SU-DHL-6 (cell line): ENCODE data around the gene UBE2D1.

ENCODE experiments used
- EZH2phosphoT487 ChIP-seq: fragments of 200-600 bp; sonication (generic), shearing (Covaris generic); conservative IDR thresholded peaks from 2 replicates; pipeline ENCODE4 v1.6.1; 2018; ENCODE audit warnings: mild to moderate bottlenecking, antibody characterized with exemption, low read length, moderate library complexity, mixed read lengths
- TF ChIP-seq, protein P1 (sequence below): fragments of 200-600 bp; sonication (generic); IDR thresholded peaks from one replicate; pipeline ENCODE4 v1.5.1; 2017; ENCODE audit warnings: antibody characterized with exemption, mild to moderate bottlenecking, low read length, moderate library complexity; ENCODE audit not compliant: insufficient read depth, poor library complexity, severe bottlenecking

DNA sequence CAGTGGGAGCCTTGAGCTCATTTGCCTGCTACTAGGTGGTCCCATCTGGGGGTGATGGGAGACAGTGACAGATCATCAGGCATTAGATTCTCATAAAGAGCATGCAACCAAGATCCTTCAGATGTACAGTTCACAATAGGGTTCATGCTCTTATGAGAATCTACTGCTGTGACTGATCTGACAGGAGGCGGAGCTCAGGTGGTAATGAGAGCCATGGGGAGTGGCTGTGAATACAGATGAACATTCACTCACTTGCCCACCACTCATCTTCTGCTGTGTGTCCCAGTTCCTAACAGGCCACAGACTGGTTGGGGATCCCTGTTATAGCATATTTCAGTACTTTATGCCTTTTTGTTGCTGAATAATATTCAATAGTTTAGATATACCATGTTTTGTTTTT, 6.6 kb upstream of the UBE2D1 start:
- no peak for TF ChIP-seq EZH2phosphoT487
- TF ChIP-seq, protein P1, sequence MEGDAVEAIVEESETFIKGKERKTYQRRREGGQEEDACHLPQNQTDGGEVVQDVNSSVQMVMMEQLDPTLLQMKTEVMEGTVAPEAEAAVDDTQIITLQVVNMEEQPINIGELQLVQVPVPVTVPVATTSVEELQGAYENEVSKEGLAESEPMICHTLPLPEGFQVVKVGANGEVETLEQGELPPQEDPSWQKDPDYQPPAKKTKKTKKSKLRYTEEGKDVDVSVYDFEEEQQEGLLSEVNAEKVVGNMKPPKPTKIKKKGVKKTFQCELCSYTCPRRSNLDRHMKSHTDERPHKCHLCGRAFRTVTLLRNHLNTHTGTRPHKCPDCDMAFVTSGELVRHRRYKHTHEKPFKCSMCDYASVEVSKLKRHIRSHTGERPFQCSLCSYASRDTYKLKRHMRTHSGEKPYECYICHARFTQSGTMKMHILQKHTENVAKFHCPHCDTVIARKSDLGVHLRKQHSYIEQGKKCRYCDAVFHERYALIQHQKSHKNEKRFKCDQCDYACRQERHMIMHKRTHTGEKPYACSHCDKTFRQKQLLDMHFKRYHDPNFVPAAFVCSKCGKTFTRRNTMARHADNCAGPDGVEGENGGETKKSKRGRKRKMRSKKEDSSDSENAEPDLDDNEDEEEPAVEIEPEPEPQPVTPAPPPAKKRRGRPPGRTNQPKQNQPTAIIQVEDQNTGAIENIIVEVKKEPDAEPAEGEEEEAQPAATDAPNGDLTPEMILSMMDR: no peak
